ENCODE results near the gene EMC10. TPM values are rescaled to one million over a fixed set of nuclear protein-coding genes. Genes with fewer than 3 reads are reported as not detected.

Gene EMC10
- polyA plus RNA-seq, 1 of the 3 experiments (the other 2 are of a cell fraction): 218 TPM

DNA sequence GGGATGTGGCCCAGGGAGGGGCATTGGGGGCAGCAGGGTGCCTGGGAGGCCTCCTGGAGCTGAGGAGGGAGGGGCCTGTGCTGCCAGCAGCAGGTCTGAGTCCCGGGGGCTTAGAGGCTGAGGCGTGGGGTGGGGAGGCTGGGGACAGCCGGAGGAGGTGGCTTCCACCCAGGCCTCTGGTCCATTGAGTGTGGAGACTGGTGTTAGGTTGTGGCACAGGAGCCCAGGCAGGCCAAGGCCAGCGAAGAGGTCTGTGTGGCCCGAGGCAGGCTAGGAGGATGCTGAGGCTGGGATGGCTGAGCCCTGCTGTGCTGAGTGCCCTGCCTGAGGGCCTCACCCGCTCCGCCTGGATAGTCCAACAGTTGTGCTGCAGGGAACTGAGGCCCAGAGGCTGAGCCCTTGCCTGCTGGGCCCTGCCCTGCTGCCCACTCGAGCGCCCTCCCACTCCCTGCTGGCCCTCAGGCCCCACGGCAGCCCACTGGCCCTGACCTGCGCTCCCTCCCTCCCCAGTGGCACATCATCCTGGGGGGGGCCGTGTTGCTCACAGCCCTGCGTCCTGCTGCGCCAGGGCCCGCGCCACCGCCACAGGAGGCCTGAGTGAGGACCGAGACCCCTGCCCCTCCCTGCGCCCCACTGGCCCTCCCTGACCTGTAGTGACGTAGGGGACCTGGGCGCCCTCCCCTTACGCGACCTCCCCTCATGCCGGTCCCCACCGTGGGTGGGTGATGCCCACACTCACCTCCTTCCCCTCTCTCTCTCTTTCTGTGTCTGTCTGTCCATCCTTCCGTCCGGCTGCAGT lies 5.2 kb downstream of the EMC10 start:
- Histone ChIP-seq H3K4me1 (ENCODE audit: control insufficient read depth in 1 of 2, insufficient read depth in 2 of 2, low read depth in 1 of 2, low read length in 1 of 2) (peaks cover 6 to 9% of the 10 kb centered on the region in 2 experiments; a peak in 2 of 4 replicates), H3K27ac (ENCODE audit: low read depth in 2 of 2, low read length in 1 of 2) (no peak overlapping the region), H3K9me2 (no peaks in the 10 kb centered on the region), H3K4me3 (ENCODE audit: low read depth in 2 of 2, low read length in 1 of 2) (no peak overlapping the region), H2AFZ (ENCODE audit: low read depth) (no peak overlapping the region), H3K4me2 (no peak overlapping the region), H3K79me2 (ENCODE audit: insufficient read depth) (peaks cover 16% of the 10 kb centered on the region), H3K9me3 (no peaks in the 10 kb centered on the region; the same call in 1 of the 2 replicates), H3K36me3 (replicated peaks in 1 of 2; ENCODE audit: control insufficient read depth in 1 of 2, insufficient read depth in 2 of 2, low read length in 1 of 2) (peaks cover 11 to 33% of the 10 kb centered on the region in 2 experiments), H3K27me3 (ENCODE audit: insufficient read depth) (no peaks in the 10 kb centered on the region), H3K9ac (no peak overlapping the region), H3F3A (replicated peaks; ENCODE audit: insufficient read depth) (no peaks in the 10 kb centered on the region), H4K20me1 (ENCODE audit: insufficient read depth) (no peaks in the 10 kb centered on the region)
- CTCF ChIA-PET: interaction anchor here (0.8 kb wide), 1 partner anchor 74 kb away, joined by 3 read pairs; no protein-coding TSS in a partner anchor
- no peak for TF ChIP-seq TCF12 (IDR thresholded peaks at IDR 0.05)
- no peak for TF ChIP-seq SIN3A (IDR thresholded peaks at IDR 0.05; ENCODE audit: borderline replicate concordance, low read depth, low read length)
- no peak for TF ChIP-seq MXI1 (IDR thresholded peaks at IDR 0.05; ENCODE audit: low read depth, low read length)
- TF ChIP-seq, protein P1, sequence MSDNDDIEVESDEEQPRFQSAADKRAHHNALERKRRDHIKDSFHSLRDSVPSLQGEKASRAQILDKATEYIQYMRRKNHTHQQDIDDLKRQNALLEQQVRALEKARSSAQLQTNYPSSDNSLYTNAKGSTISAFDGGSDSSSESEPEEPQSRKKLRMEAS (IDR thresholded peaks at IDR 0.05; ENCODE audit: low read depth): no peak
- no peak for TF ChIP-seq ELF1 (IDR thresholded peaks at IDR 0.05)
- no peak for TF ChIP-seq CHD2 (IDR thresholded peaks at IDR 0.05; ENCODE audit: low read length, partially characterized antibody)
- TF ChIP-seq FOSL2 (IDR thresholded peaks at IDR 0.05; ENCODE audit: borderline replicate concordance, low read depth): no peak
- TF ChIP-seq, protein P2, sequence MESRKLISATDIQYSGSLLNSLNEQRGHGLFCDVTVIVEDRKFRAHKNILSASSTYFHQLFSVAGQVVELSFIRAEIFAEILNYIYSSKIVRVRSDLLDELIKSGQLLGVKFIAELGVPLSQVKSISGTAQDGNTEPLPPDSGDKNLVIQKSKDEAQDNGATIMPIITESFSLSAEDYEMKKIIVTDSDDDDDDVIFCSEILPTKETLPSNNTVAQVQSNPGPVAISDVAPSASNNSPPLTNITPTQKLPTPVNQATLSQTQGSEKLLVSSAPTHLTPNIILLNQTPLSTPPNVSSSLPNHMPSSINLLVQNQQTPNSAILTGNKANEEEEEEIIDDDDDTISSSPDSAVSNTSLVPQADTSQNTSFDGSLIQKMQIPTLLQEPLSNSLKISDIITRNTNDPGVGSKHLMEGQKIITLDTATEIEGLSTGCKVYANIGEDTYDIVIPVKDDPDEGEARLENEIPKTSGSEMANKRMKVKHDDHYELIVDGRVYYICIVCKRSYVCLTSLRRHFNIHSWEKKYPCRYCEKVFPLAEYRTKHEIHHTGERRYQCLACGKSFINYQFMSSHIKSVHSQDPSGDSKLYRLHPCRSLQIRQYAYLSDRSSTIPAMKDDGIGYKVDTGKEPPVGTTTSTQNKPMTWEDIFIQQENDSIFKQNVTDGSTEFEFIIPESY (IDR thresholded peaks at IDR 0.05; ENCODE audit: borderline replicate concordance, low read depth): no peak
- no peak for TF ChIP-seq EZH2phosphoT487 (IDR thresholded peaks at IDR 0.05; ENCODE audit: borderline replicate concordance, low read depth)
- no peak for TF ChIP-seq FOXJ3 (CRISPR knock-in tag; IDR thresholded peaks at IDR 0.05)
- no peak for TF ChIP-seq MEF2A (IDR thresholded peaks at IDR 0.05; ENCODE audit: borderline replicate concordance, low read depth)
- TF ChIP-seq USF1 (IDR thresholded peaks at IDR 0.05; ENCODE audit: borderline replicate concordance, low read depth): no peak
- no peak for TF ChIP-seq TEAD4 (IDR thresholded peaks at IDR 0.05; ENCODE audit: borderline replicate concordance, insufficient read depth)
- TF ChIP-seq FOXM1 (IDR thresholded peaks at IDR 0.05; ENCODE audit: low read depth): no peak
- TF ChIP-seq GABPA (IDR thresholded peaks at IDR 0.05; ENCODE audit: low read depth): no peak
- no peak for DNase-seq
- WGBS (ENCODE audit: low lambda C conversion rate): 83% methylated on average over 10 of the region's 27 CpGs
- POLR2A ChIA-PET: no interaction called here

Data from SK-N-SH (cell line).